HEK293T (cell line): ENCODE results near the gene PPP4R4.

Source experiments
- BHLHE40 ChIP-seq: fragments of 450-650 bp; IDR thresholded peaks from 2 replicates; pipeline ENCODE4 v1.6.1; 2016; ENCODE audit warnings: mild to moderate bottlenecking, moderate library complexity, borderline replicate concordance
- ZNF384 ChIP-seq: fragments of 450-650 bp; IDR thresholded peaks from 2 replicates; pipeline ENCODE4 v1.6.1; 2016

GRCh38 chr14:94173885-94174603 is at the start of gene PPP4R4:
- TF ChIP-seq BHLHE40 = no peak
- no peak for TF ChIP-seq ZNF384
